Esophagus muscularis mucosa (tissue), 4 donors: ENCODE results near the gene AQP1.

ENCODE experiments used
- EP300 ChIP-seq: sonication (generic); formaldehyde crosslinking; IDR thresholded peaks from one replicate; pipeline ENCODE4 v1.6.1; 2017; ENCODE audit warnings: antibody characterized with exemption
- POLR2A ChIP-seq: fragments of 450-650 bp; IDR thresholded peaks from one replicate; pipeline ENCODE4 v1.6.1; 2017; ENCODE audit warnings: antibody characterized with exemption, moderate library complexity, mild to moderate bottlenecking, low read depth
- POLR2AphosphoS5 ChIP-seq, 2 donors: sonication (generic); formaldehyde crosslinking; IDR thresholded peaks; one replicate each; pipeline ENCODE4 v1.6.1; 2017; ENCODE audit warnings: antibody characterized with exemption in 2 of 2
- TF ChIP-seq, protein P1 (sequence below), 3 experiments: fragments of 200-600 bp in 2 of 3; fragments of 450-650 bp in 1 of 3; sonication (generic) in 2 of 3; IDR thresholded peaks; one replicate each; pipeline ENCODE4 v1.5.1; 2017 to 2019; ENCODE audit warnings: antibody characterized with exemption in 3 of 3, mild to moderate bottlenecking in 2 of 3, moderate library complexity in 1 of 3

- TF ChIP-seq, protein P1, sequence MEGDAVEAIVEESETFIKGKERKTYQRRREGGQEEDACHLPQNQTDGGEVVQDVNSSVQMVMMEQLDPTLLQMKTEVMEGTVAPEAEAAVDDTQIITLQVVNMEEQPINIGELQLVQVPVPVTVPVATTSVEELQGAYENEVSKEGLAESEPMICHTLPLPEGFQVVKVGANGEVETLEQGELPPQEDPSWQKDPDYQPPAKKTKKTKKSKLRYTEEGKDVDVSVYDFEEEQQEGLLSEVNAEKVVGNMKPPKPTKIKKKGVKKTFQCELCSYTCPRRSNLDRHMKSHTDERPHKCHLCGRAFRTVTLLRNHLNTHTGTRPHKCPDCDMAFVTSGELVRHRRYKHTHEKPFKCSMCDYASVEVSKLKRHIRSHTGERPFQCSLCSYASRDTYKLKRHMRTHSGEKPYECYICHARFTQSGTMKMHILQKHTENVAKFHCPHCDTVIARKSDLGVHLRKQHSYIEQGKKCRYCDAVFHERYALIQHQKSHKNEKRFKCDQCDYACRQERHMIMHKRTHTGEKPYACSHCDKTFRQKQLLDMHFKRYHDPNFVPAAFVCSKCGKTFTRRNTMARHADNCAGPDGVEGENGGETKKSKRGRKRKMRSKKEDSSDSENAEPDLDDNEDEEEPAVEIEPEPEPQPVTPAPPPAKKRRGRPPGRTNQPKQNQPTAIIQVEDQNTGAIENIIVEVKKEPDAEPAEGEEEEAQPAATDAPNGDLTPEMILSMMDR (IDR thresholded peaks at IDR 0.05), result no peak
- no peak for TF ChIP-seq POLR2A
- no peak for TF ChIP-seq EP300
- no peak for TF ChIP-seq POLR2AphosphoS5 (IDR thresholded peaks at IDR 0.05)
These were observed 17.6 kb upstream of the AQP1 start for GRCh38 chr7:30894009-30894408.
